Limb (tissue), 2 donors: ENCODE measurements around the gene SLC16A6.
"Not testable (repeated sequence)": the region's sequence is repeated elsewhere in the genome, so short reads cannot be mapped to it uniquely, and the experiment has no call there.

Source experiments
- DNase-seq, 2 donors: peaks; one replicate each; pipeline ENCODE4 v3.0.0-alpha.2; 2016; ENCODE audit errors: extremely low spot score in 2 of 2

The SLC16A6 gene

GRCh38 chr17:68290955-68291835 lies at the start of gene SLC16A6, which contains the start of gene ARSG:
Gene SLC16A6 (minus strand): TSS chr17:68291127. CDS start chr17:68278320, 12,807 bp downstream.
Gene ARSG (plus strand): TSS chr17:68291495. CDS start chr17:68307494, 15,999 bp downstream.
- peak; percentile 76 to 89 for DNase-seq

- DNase-seq, result no peak
Observed at GRCh38 chr17:68334393-68334792, 43.5 kb upstream of the SLC16A6 start.

DNA sequence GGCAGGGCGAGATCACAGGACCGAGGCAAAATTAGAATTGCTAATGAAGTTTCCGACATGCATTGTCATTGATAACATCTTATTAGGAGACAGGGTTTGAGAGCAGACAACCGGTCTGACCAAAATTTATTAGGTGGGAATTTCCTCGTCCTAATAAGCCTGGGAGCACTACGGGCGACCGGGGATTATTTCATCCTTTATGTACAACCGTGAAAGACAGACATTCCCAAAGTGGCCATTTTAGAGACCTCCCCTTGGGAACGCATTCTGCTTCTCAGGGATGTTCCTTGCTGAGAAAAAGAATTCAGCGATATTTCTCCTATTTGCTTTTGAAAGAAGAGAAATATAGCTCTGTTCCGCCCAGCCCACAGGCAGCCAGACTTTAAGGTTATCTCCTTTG lies 41.0 kb upstream of the SLC16A6 start:
- DNase-seq, result not testable (repeated sequence)

GRCh38 chr17:68329331-68329730 lies 38.4 kb upstream of the SLC16A6 start:
- no peak for DNase-seq

GRCh38 chr17:68328676-68329075 lies 37.7 kb upstream of the SLC16A6 start:
- DNase-seq, result peak in 1 of 2 donors; percentile 34

- no peak for DNase-seq
Observed at GRCh38 chr17:68327823-68328557, 37.1 kb upstream of the SLC16A6 start.

GRCh38 chr17:68326681-68327080 lies 35.8 kb upstream of the SLC16A6 start:
- DNase-seq, result no peak

- DNase-seq, result no peak
Observed at GRCh38 chr17:68325961-68326360, 35.0 kb upstream of the SLC16A6 start.

- no peak for DNase-seq
Observed at GRCh38 chr17:68324654-68325336, 33.9 kb upstream of the SLC16A6 start.

DNA sequence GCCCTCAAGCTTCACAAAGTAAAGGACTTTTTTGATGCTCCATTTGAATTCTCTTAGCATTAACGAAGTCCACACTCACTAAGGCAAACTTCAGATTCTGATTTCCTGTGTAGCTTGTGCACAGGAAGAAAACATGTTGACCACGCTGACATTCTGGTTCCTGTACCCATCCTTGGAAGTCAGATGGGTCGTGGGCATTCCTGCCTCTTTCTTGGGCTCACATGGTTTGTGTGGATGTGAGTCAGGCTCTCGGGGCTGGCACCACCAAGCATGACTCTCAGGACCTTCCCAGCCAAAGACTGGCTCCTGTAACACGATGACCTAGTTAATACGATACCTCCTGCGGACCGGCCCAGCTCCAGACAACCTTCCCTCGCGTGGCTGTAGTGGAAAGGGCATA lies 33.2 kb upstream of the SLC16A6 start:
- no peak for DNase-seq

DNA sequence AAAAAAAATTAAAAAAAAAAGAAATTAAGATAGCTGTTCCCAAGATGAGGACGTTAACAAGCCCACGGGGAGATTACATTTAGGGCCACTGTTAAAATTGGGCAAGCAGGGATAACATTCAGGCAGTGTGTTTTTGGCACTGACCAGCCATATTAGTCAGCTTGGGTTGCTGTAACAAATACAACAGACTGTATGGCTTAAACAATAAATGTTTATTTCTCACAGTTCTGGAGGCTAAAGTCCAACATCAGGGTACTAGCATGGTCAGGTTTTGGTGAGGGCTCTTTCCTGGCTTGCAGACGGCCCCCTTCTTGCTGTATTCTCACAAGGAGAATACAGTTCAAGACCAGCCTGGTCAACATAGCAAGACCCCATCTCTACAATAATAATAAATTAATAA lies 31.7 kb upstream of the SLC16A6 start:
- DNase-seq, result no peak

GRCh38 chr17:68321556-68321954 lies 30.6 kb upstream of the SLC16A6 start:
- DNase-seq, result no peak

DNA sequence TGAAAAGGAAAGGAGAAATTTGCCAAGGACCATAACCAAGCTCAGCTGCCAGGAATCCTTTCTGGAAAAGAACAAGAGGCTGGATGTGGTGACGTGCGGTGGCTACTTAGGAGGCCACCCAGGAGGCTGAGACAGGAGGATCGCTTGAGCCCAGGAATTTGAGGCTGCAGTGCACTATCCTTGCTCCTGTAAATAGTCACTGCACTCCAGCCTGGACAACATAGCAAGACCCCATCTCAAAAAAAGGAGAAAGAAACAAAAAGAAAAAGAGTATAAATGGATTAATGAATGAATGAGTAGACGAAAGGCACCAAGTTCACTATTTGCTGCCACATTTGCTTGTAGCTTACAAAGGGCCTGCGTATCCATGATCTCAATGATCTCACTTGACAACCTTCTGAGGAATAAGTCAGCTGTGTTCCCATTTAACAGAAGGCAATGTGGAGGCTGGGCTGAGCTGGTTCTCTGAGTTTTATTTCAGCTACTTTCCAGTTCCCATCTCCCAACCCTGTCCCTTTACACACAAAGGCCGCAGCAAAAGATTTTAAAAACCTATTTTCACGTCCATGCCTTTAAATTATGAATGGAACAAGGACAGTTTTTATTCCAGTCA lies 30.1 kb upstream of the SLC16A6 start:
- no peak for DNase-seq

DNA sequence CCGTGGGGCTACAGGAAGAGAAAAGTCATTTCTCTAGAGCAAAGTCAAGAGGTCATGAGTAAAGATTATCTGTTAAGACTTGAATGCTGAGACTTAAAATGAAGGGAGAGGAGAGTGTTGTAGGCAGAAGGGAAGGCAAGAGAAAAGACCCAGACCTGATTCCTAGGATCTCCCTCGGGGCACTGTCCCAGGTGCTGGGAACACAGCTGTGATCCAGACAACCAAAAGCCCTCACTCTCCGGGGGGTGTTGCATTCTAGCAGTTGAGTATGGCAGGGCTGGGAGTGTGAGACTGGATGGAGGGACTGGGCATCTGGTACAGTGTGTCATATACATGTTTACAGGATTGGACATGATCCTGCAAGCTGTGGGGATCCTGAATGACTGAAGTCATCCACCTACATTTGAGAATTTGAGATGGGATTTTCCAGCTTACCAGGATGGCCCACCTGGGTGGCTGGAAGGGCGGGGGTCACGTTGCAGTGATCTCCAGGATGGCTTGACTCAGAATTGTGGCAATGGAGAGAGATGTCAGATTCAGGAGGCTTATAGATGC lies 29.5 kb upstream of the SLC16A6 start:
- no peak for DNase-seq

DNA sequence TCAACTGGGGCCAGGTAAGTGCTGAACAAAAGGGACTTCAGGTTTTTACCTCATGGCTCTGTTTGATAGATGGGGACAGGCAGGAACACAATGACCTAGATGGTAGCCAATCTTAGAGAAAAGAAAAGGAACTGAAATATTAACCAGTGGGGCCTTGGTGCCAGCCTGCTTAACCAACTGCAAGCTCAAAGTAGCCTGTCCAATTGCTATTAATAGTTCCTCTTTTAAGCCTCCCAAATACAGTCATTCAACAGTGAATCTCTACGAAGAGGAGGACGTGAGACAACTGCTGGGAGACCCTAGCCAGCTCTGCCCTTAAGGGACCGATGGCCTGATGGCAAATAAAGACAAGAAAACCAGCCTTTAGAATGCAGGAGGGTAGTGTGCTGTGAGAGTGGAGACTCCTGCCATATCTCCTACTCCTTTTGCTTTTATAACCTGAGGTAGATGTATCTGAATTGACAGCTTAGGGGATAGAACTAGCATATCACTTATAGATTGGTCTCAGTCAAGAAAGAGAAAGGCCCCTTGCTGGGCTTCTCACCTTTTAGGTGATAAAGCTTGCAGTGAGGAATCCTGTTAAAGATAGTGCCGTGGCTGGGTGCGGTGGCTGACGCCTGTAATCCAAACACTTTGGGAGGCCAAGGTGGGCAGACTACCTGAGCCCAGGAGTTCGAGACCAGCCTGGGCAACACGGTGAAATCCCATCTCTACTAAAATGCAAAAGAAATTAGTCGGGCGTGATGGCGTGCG lies 28.7 kb upstream of the SLC16A6 start:
- DNase-seq, result no peak

DNA sequence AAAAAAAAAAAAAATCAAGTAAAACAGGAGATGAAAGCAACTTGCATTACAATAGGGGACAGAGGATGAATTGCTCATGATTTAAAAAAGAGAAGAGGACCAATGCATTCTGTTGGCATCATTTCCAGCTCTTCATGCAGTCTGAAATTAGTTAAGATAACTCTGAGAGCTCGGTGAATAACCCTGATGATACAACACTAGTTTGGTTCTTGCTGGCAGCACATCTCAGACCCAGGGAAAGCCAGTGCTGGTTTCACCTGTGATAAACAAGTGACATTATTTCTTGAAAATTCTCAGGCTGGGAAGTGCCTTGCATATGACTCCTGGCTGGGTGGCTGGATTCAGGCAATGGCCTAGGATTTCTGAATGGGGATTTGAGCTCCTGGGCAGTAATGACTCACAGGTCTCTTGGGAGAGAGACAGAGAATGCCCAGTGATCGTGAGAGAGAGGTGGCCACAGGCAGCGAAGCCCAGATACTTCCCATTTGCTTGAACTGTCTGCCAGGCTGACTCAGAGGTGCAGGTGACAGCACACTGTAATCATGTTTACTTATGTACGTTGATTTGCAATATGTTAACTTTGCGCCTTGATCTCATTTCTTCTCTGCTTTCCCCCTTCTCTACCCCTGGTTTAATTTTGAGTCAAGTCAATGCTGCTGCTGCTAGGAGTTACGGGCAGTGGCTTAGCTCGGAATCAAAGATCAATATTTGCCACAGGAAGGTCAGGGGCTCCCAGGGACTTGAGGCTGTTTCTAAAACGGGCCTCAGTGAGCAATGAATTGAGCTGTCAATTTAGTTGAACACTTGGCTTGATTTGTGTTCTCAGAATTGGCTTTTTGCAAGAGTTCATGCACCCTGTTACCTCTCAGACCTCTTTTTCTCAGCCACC lies 27.4 kb upstream of the SLC16A6 start:
- DNase-seq, result no peak

GRCh38 chr17:68317458-68317857 lies 26.5 kb upstream of the SLC16A6 start:
- DNase-seq, result no peak

DNA sequence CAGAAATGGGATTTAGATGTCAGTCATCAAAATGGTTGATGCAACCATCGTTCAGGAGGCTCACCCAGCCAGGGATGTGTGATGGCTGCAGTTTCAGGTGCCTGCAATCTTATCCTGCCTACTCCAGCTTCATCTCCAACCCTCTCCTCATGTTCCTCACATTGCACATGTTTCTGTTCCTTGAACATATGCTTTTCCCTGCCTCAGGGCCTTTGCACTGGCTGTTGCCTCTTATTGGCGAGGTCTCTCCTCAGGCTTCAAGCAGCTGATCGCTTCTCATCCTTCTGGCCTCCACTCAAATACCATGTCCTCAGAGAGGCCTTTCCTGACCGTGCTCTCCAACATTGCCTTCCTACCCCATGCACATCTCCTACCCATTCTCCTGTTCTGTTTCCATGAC lies 25.0 kb upstream of the SLC16A6 start:
- no peak for DNase-seq

DNA sequence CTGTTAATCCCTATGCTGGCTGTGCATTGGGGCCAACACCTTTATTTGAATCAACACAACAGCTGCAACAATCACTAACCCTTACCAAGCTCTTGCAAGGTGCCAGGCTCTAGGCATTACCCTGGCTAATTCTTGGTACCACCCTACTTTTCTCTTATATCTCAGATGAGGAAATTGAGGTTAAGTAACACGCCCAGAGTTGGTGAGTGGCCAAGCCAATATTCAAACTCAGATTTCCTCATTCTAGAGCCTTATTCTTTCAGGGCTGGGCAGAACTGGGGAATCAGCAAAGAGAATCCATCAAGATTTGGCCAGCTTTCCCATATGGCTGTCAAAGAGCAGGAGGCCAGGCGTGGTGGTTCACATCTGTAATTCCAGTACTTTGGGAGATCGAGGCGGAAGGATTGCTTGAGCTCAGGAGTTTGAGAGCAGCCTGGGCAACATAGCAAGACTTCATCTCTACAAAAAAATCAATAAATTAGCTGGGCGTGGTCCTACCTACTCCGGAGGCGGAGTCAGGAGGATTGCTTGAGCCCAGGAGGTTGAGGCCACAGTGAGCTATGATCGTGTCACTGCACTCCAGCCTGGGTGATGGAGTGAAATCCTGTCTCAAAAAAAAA lies 24.1 kb upstream of the SLC16A6 start:
- no peak for DNase-seq
